WTC11 (cell line): ENCODE data around the gene MGST1.

Source experiments
- ARID4B ChIP-seq: sonication (generic); formaldehyde crosslinking; IDR thresholded peaks from 2 replicates; pipeline ENCODE4 v1.8.0; 2023; ENCODE audit warnings: missing genetic modification reagents, mild to moderate bottlenecking, borderline replicate concordance
- ATF2 ChIP-seq: sonication (generic); formaldehyde crosslinking; IDR thresholded peaks from 2 replicates; pipeline ENCODE4 v1.8.1; 2022; ENCODE audit warnings: low read depth, missing genetic modification reagents, borderline replicate concordance
- CREB1 ChIP-seq: sonication (generic); formaldehyde crosslinking; IDR thresholded peaks from 2 replicates; pipeline ENCODE4 v1.8.0; 2023; ENCODE audit warnings: mild to moderate bottlenecking, missing genetic modification reagents
- CREM ChIP-seq: sonication (generic); formaldehyde crosslinking; IDR thresholded peaks from 2 replicates; pipeline ENCODE4 v1.8.1; 2022; ENCODE audit warnings: mild to moderate bottlenecking, missing genetic modification reagents, moderate library complexity
- CTCF ChIP-seq: fragments of 200-600 bp; IDR thresholded peaks from 2 replicates; pipeline ENCODE4 v1.8.0; 2022; ENCODE audit warnings: antibody characterized with exemption
- ESRRA ChIP-seq: sonication (generic); formaldehyde crosslinking; IDR thresholded peaks from 2 replicates; pipeline ENCODE4 v1.8.1; 2022; ENCODE audit warnings: mild to moderate bottlenecking, missing genetic modification reagents, borderline replicate concordance
- ETV6 ChIP-seq: sonication (generic); formaldehyde crosslinking; IDR thresholded peaks from 2 replicates; pipeline ENCODE4 v1.8.1; 2022; ENCODE audit warnings: mild to moderate bottlenecking, missing genetic modification reagents
- NFYB ChIP-seq: sonication (generic); formaldehyde crosslinking; conservative IDR thresholded peaks from 2 replicates; pipeline ENCODE4 v1.8.0; 2022; ENCODE audit warnings: low read depth, missing genetic modification reagents
- PRDM15 ChIP-seq: sonication (generic); formaldehyde crosslinking; IDR thresholded peaks from 2 replicates; pipeline ENCODE4 v1.8.0; 2022; ENCODE audit warnings: missing genetic modification reagents
- SP1 ChIP-seq: sonication (generic); formaldehyde crosslinking; conservative IDR thresholded peaks from 2 replicates; pipeline ENCODE4 v1.8.1; 2022; ENCODE audit warnings: missing genetic modification reagents
- ZNF138 ChIP-seq: sonication (generic); formaldehyde crosslinking; conservative IDR thresholded peaks from 2 replicates; pipeline ENCODE4 v1.8.1; 2022; ENCODE audit warnings: mild to moderate bottlenecking, moderate library complexity, missing genetic modification reagents
- TF ChIP-seq, protein P1 (sequence below): fragments of 250-450 bp; sonication (Bioruptor Pico); IDR thresholded peaks from 2 replicates; pipeline ENCODE4 v1.9.0; 2021; ENCODE audit warnings: moderate library complexity, mild to moderate bottlenecking, inconsistent platforms, borderline replicate concordance

GRCh38 chr12:16359512-16360491 lies 12.4 kb downstream of the MGST1 start:
- TF ChIP-seq ARID4B (CRISPR knock-in tag) (no peak), CTCF (peak; percentile 95), SP1 (CRISPR knock-in tag) (no peak), ESRRA (CRISPR knock-in tag) (no peak), ZNF138 (CRISPR knock-in tag) (no peak), CREB1 (CRISPR knock-in tag) (no peak), ATF2 (CRISPR knock-in tag) (no peak), NFYB (CRISPR knock-in tag) (no peak), PRDM15 (no peak), CREM (CRISPR knock-in tag) (no peak), ETV6 (no peak)
- TF ChIP-seq, protein P1, sequence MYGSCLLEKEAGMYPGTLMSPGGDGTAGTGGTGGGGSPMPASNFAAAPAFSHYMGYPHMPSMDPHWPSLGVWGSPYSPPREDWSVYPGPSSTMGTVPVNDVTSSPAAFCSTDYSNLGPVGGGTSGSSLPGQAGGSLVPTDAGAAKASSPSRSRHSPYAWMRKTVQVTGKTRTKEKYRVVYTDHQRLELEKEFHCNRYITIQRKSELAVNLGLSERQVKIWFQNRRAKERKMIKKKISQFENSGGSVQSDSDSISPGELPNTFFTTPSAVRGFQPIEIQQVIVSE, result no peak
